Measurements from ENCODE around the gene HNRNPA3.

DNA sequence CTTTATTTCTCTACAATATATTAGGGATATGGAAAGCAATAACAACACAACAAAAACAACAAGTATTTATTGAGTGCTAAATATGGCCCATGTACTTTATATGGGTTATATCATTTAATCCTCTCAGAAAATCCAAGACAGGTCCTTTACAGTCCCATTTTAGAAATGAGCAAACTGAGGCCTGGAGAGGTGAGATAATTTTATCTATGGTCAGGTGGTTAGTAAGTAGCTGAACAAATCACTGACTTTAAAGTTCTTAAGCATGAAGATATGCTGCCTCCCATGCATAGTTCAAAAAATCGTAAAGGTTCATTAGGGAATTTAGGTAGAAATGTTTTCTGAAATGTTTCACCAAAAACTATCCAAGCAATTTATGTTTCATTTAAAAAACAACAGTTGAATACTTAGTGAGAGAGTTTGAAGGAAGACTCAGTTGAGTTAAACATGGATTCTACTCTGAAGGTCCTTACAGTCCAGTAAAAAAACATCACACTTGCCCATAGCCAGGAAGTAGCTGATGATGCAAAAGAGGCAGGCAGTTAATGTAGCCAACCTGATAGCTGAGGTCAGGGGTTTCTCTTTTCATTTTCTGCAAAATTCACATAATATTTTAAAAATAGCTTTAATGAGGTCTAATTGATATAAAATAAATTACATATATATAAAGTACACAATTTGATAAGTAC, 59.5 kb downstream of the HNRNPA3 start:
- no peak for TF ChIP-seq CTCF (IDR thresholded peaks at IDR 0.05)
- no peak for TF ChIP-seq POLR2A (IDR thresholded peaks at IDR 0.05)

Data from uterus (tissue), 2 donors.